OCI-LY3 (cell line): ENCODE data around the gene CIAO2B.

Source experiments
- EZH2phosphoT487 ChIP-seq: fragments of 200-600 bp; shearing (Covaris generic); IDR thresholded peaks from 2 replicates; pipeline ENCODE4 v1.6.1; 2018; ENCODE audit warnings: antibody characterized with exemption, mixed run types, low read depth
- TF ChIP-seq, protein P1 (sequence below): fragments of 200-600, 300-600 bp; sonication (generic); IDR thresholded peaks from 2 replicates; pipeline ENCODE4 v1.5.1; 2014; ENCODE audit warnings: antibody characterized with exemption, low read length, low read depth

DNA sequence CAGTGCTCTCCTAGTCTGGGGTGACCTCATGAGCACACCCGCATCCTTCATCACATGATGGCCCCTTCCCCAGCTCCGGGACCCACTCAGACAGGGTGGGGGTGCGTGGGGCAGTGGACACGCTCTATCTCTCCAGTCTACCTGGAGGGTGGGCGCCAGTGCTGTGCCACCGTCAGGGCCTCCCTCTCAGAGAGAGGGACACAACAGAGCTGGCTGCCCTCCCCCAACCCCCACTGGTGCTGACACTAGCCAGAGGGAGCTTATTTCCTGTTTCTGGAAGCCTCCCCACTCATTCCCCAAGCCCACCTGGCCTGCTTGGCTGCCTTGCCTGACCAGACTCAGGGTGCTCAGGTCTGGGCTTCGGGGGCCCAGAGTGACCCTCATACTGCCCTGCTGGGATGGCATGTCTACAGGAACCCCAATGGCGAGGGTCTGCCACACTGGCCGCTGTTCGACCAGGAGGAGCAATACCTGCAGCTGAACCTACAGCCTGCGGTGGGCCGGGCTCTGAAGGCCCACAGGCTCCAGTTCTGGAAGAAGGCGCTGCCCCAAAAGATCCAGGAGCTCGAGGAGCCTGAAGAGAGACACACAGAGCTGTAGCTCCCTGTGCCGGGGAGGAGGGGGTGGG, 9.3 kb upstream of the CIAO2B start:
- no peak for TF ChIP-seq EZH2phosphoT487
- TF ChIP-seq, protein P1, sequence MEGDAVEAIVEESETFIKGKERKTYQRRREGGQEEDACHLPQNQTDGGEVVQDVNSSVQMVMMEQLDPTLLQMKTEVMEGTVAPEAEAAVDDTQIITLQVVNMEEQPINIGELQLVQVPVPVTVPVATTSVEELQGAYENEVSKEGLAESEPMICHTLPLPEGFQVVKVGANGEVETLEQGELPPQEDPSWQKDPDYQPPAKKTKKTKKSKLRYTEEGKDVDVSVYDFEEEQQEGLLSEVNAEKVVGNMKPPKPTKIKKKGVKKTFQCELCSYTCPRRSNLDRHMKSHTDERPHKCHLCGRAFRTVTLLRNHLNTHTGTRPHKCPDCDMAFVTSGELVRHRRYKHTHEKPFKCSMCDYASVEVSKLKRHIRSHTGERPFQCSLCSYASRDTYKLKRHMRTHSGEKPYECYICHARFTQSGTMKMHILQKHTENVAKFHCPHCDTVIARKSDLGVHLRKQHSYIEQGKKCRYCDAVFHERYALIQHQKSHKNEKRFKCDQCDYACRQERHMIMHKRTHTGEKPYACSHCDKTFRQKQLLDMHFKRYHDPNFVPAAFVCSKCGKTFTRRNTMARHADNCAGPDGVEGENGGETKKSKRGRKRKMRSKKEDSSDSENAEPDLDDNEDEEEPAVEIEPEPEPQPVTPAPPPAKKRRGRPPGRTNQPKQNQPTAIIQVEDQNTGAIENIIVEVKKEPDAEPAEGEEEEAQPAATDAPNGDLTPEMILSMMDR, result no peak
